Osteoblast (primary cell): Measurements from ENCODE around the gene TMUB2. TPM values are rescaled to one million over a fixed set of nuclear protein-coding genes. Genes with fewer than 3 reads are reported as not detected.
A peak's percentile ranks its signal among the peaks of the same experiment; 100 is the strongest.
"Not testable (repeated sequence)": the region's sequence is repeated elsewhere in the genome, so short reads cannot be mapped to it uniquely, and the experiment has no call there.

Source experiments
- DNase-seq: peaks from one replicate; pipeline ENCODE4 v3.0.0; 2011; ENCODE audit warnings: low spot score, mixed read lengths; ENCODE audit not compliant: insufficient read length; ENCODE audit errors: missing footprints
- H2AFZ ChIP-seq: 2 replicates; pipeline ENCODE4 v1.6.0; 2011; ENCODE audit warnings: mild to moderate bottlenecking, low read length
- H3K27ac ChIP-seq: 2 replicates; pipeline ENCODE4 v1.5.1; 2011; ENCODE audit warnings: mild to moderate bottlenecking, low read depth, low read length, moderate library complexity
- H3K27me3 ChIP-seq: 2 replicates; pipeline ENCODE4 v1.6.0; 2012; ENCODE audit warnings: mild to moderate bottlenecking, control low read depth, inconsistent platforms, low read length, moderate library complexity; ENCODE audit not compliant: insufficient read depth
- H3K36me3 ChIP-seq: 2 replicates; pipeline ENCODE4 v1.5.1; 2011; ENCODE audit warnings: mild to moderate bottlenecking, low read length, control low read depth, moderate library complexity; ENCODE audit not compliant: insufficient read depth
- H3K4me1 ChIP-seq: 2 replicates; pipeline ENCODE4 v1.5.1; 2011; ENCODE audit warnings: mild to moderate bottlenecking, low read length, control low read depth, moderate library complexity; ENCODE audit not compliant: insufficient read depth
- H3K4me2 ChIP-seq: 2 replicates; pipeline ENCODE4 v1.6.0; 2011; ENCODE audit warnings: mild to moderate bottlenecking, low read length; ENCODE audit not compliant: insufficient read depth
- H3K4me3 ChIP-seq: fragments of 200-600 bp; sonication (generic); 3 replicates; pipeline ENCODE4 v1.5.1; 2012; ENCODE audit warnings: mild to moderate bottlenecking, low read length, inconsistent platforms; ENCODE audit not compliant: insufficient read depth
- H3K79me2 ChIP-seq: 2 replicates; pipeline ENCODE4 v1.6.0; 2012; ENCODE audit warnings: mild to moderate bottlenecking, low read length, control low read depth, inconsistent platforms; ENCODE audit not compliant: insufficient read depth
- H3K9me3 ChIP-seq: 2 replicates; pipeline ENCODE4 v1.5.1; 2011; ENCODE audit warnings: low read depth, low read length, control low read depth
- H4K20me1 ChIP-seq: 2 replicates; pipeline ENCODE4 v1.6.0; 2012; ENCODE audit warnings: mild to moderate bottlenecking, low read length, control low read depth; ENCODE audit not compliant: insufficient read depth
- CTCF ChIP-seq: IDR thresholded peaks from 2 replicates; pipeline ENCODE4 v1.5.1; 2011; ENCODE audit warnings: mild to moderate bottlenecking, low read depth, low read length, moderate library complexity; ENCODE audit errors: extremely low read depth
- small RNA-seq: library from RNA; depleted of rRNA; stranded (forward); fragments of <200 nt; gene quantifications from one replicate; pipeline ENCODE3, GENCODE V24; 2012
- total RNA-seq: library from RNA; depleted of rRNA; stranded (reverse); fragments of >200 nt; gene quantifications from 2 replicates; pipeline ENCODE4 v1.2.3, GENCODE V29; 2012

Gene TMUB2
- total RNA-seq, 1 donor, result 27.9 TPM

DNA sequence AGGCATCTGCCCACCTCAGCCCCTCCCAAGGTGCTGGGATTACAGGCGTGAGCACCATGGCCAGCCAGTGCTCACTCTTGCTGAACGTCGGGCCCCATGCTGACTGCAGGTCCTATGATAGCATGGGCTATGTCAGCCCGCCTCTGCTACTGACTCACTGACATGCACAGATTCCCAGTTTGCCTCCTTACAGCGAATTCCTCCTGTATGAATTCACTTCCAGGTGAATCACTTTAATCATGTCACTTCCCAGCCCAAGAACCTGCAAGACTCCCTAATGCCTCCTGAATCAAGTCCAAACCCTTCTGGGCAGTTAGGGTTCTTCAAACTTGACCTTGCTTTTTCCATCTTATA is 48.8 kb downstream of the TMUB2 start:
- Histone ChIP-seq H3K27me3 (no peaks in the 10 kb centered on the region), H3K4me2 (no peak overlapping the region), H3K27ac (no peak overlapping the region), H3K4me1 (peaks cover 6% of the 10 kb centered on the region), H2AFZ (no peak overlapping the region), H3K9me3 (no peaks in the 10 kb centered on the region), H4K20me1 (no peaks in the 10 kb centered on the region), H3K79me2 (no peaks in the 10 kb centered on the region), H3K4me3 (no peak overlapping the region), H3K36me3 (no peaks in the 10 kb centered on the region)
- DNase-seq, result peak; percentile 80
- TF ChIP-seq CTCF, result no peak

DNA sequence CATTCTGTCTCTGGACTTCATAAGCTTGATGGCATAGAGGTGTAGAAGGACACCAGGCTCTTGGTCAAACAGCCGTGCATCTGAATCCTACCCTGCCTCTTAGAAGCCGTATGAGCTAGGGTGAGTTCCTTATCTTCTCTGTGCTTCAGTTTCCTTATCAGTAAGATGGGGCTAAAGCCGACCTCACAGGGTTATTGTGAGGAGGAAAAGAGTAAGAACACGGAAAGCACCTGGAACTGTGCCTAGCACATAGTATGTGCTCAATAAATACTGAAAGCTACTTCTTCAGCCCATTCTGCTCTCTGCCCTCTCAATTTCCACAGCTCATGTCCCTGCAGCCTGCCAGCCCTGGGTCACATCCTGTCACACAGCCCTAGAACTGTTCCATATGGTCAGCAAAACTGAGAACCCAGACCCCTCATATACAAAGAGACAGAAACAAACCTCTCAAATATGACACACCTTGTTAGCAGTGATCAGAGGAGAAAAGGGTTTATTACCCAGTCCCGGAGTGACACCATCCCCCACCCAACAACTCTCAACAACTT is 49.7 kb downstream of the TMUB2 start:
- Histone ChIP-seq H3K27ac (no peak overlapping the region), H3K36me3 (no peaks in the 10 kb centered on the region), H2AFZ (no peak overlapping the region), H3K4me3 (no peak overlapping the region), H3K27me3 (no peaks in the 10 kb centered on the region), H3K9me3 (no peaks in the 10 kb centered on the region), H4K20me1 (no peaks in the 10 kb centered on the region), H3K4me1 (peaks cover 6% of the 10 kb centered on the region), H3K79me2 (no peaks in the 10 kb centered on the region), H3K4me2 (no peak overlapping the region)
- no peak for TF ChIP-seq CTCF
- no peak for DNase-seq

DNA sequence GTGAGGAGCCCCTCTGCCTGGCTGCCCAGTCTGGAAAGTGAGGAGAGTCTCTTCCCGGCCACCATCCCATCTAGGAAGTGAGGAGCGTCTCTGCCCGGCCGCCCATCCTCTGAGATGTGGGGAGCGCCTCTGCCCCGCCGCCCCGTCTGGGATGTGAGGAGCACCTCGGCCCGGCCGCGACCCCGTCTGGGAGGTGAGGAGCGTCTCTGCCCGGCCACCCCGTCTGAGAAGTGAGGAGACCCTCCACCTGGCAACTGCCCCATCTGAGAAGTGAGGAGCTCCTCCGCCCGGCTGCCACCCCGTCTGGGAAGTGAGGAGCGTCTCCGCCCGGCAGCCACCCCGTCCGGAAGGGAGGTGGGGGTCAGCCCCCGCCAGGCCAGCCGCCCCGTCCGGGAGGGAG is 51.1 kb downstream of the TMUB2 start:
- not testable (repeated sequence) for DNase-seq, H2AFZ ChIP-seq, H3K27ac ChIP-seq, H3K27me3 ChIP-seq, H4K20me1 ChIP-seq, H3K4me2 ChIP-seq, H3K9me3 ChIP-seq, H3K4me3 ChIP-seq, H3K79me2 ChIP-seq, H3K36me3 ChIP-seq, H3K4me1 ChIP-seq

GRCh38 chr17:44241106-44241624 is 54.4 kb downstream of the TMUB2 start:
- TF ChIP-seq CTCF, result no peak
- Histone ChIP-seq H3K9me3 (no peaks in the 10 kb centered on the region), H4K20me1 (no peaks in the 10 kb centered on the region), H3K79me2 (no peaks in the 10 kb centered on the region), H3K27ac (no peak overlapping the region), H3K4me2 (no peak overlapping the region), H3K36me3 (no peaks in the 10 kb centered on the region), H3K4me1 (no peaks in the 10 kb centered on the region), H3K4me3 (no peak overlapping the region), H3K27me3 (no peaks in the 10 kb centered on the region), H2AFZ (no peak overlapping the region)
- no peak for DNase-seq

Small RNAs within 50 kb of the gene (small RNA-seq; reads per million reads assigned to genes)
- not detected for gene MIR6782

Other genes with a start within 250 kb of the TMUB2 start
- gene PPY, start 244.5 kb upstream of the TMUB2 start, total RNA-seq, result not detected in 2 replicates
- gene PYY, start 233.0 kb upstream of the TMUB2 start, total RNA-seq, result not detected in 2 replicates
- 0.36 and 0.59 TPM in 2 replicates for gene NAGS, start 182.3 kb upstream of the TMUB2 start, total RNA-seq
- gene TMEM101, start 172.0 kb upstream of the TMUB2 start, total RNA-seq, result 41.3 and 47.8 TPM in 2 replicates
- 59.0 and 65.4 TPM in 2 replicates for gene LSM12, start 120.3 kb upstream of the TMUB2 start, total RNA-seq
- 19.7 and 23.5 TPM in 2 replicates for gene G6PC3, start 116.2 kb upstream of the TMUB2 start, total RNA-seq
- gene HDAC5, start 63.3 kb upstream of the TMUB2 start, total RNA-seq, result 69.2 and 85.4 TPM in 2 replicates
- 1.8 TPM in 2 replicates for gene HROB, start 45.0 kb upstream of the TMUB2 start, total RNA-seq
- gene ASB16, start 16.3 kb upstream of the TMUB2 start, total RNA-seq, result not detected in 2 replicates
- 34.5 and 38.4 TPM in 2 replicates for gene ATXN7L3, start 12.9 kb downstream of the TMUB2 start, total RNA-seq
- 49.6 and 51.3 TPM in 2 replicates for gene UBTF, start 32.7 kb downstream of the TMUB2 start, total RNA-seq
- under 0.01 TPM in 1 of 2 replicates, not detected in the other for gene SLC4A1, start 81.2 kb downstream of the TMUB2 start, total RNA-seq
- gene RUNDC3A, start 121.6 kb downstream of the TMUB2 start, total RNA-seq, result under 0.01 TPM in 1 of 2 replicates, not detected in the other
- gene SLC25A39, start 137.9 kb downstream of the TMUB2 start, total RNA-seq, result 60.1 and 60.7 TPM in 2 replicates
- 382 and 390 TPM in 2 replicates for gene GRN, start 158.3 kb downstream of the TMUB2 start, total RNA-seq
- 3.5 and 4.3 TPM in 2 replicates for gene FAM171A2, start 176.9 kb downstream of the TMUB2 start, total RNA-seq
- 0.59 TPM in 1 of 2 replicates, not detected in the other for gene ITGA2B, start 202.7 kb downstream of the TMUB2 start, total RNA-seq